KMS-11 (cell line): ENCODE results near the gene AJAP1.

Experiments
- H2AFZ ChIP-seq: fragments of 200-600 bp; sonication (generic); 2 replicates; pipeline ENCODE4 v1.6.1; 2016; ENCODE audit warnings: antibody characterized with exemption, mixed run types, low read depth
- H3K27ac ChIP-seq: fragments of 200-600 bp; sonication (generic); 2 replicates; pipeline ENCODE4 v1.6.1; 2016; ENCODE audit warnings: mild to moderate bottlenecking, mixed run types
- H3K27me3 ChIP-seq: fragments of 200-600 bp; sonication (generic); 2 replicates; pipeline ENCODE4 v1.6.1; 2017; ENCODE audit warnings: mild to moderate bottlenecking, low read depth, mixed run types, moderate library complexity; ENCODE audit not compliant: insufficient read depth
- H3K36me3 ChIP-seq: fragments of 200-600 bp; sonication (generic); 2 replicates; pipeline ENCODE4 v1.6.1; 2017; ENCODE audit warnings: mild to moderate bottlenecking, mixed run types; ENCODE audit not compliant: insufficient read depth
- H3K4me1 ChIP-seq: fragments of 200-600 bp; sonication (generic); 2 replicates; pipeline ENCODE4 v1.6.1; 2016; ENCODE audit warnings: mild to moderate bottlenecking, low read depth, mixed run types; ENCODE audit not compliant: poor library complexity, severe bottlenecking
- H3K4me2 ChIP-seq: fragments of 200-600 bp; sonication (generic); 2 replicates; pipeline ENCODE4 v1.7.0; 2016; ENCODE audit warnings: mild to moderate bottlenecking, mixed run types
- H3K4me3 ChIP-seq: fragments of 200-600 bp; sonication (generic); IDR thresholded peaks from 2 replicates; pipeline ENCODE4 v1.6.1; 2017; ENCODE audit warnings: low read depth, low read length, mixed read lengths; ENCODE audit not compliant: insufficient read depth
- H3K79me2 ChIP-seq: fragments of 200-600 bp; sonication (generic); 2 replicates; pipeline ENCODE4 v1.6.1; 2016; ENCODE audit warnings: low read depth, mixed run types; ENCODE audit not compliant: insufficient read depth
- H3K9ac ChIP-seq: fragments of 200-600 bp; sonication (generic); 2 replicates; pipeline ENCODE4 v1.6.1; 2016; ENCODE audit warnings: mild to moderate bottlenecking, mixed run types
- H4K20me1 ChIP-seq: fragments of 200-600 bp; sonication (generic); 2 replicates; pipeline ENCODE4 v1.6.1; 2016; ENCODE audit warnings: mild to moderate bottlenecking, mixed run types; ENCODE audit not compliant: insufficient read depth
- CTCF ChIP-seq: fragments of 200-600 bp; sonication (generic); conservative IDR thresholded peaks from 2 replicates; pipeline ENCODE4 v1.6.1; 2017; ENCODE audit warnings: low read depth, mild to moderate bottlenecking, antibody characterized with exemption, low read length, moderate library complexity, mixed read lengths

AJAP1 gene

GRCh38 chr1:4801192-4801924 lies 146.9 kb downstream of the AJAP1 start:
- H3K27ac ChIP-seq: no peak overlapping the region
- no peak overlapping the region for H2AFZ ChIP-seq
- no peak for TF ChIP-seq CTCF
- no peak overlapping the region for H3K4me2 ChIP-seq
- no peaks in the 10 kb centered on the region for H4K20me1 ChIP-seq
- H3K9ac ChIP-seq: no peak overlapping the region
- H3K36me3 ChIP-seq: no peaks in the 10 kb centered on the region
- no peaks in the 10 kb centered on the region for H3K4me1 ChIP-seq
- no peaks in the 10 kb centered on the region for H3K79me2 ChIP-seq
- no peak overlapping the region for H3K4me3 ChIP-seq
- no peaks in the 10 kb centered on the region for H3K27me3 ChIP-seq

- H3K4me1 ChIP-seq: no peaks in the 10 kb centered on the region
- no peak for TF ChIP-seq CTCF
These were observed 147.6 kb downstream of the AJAP1 start for GRCh38 chr1:4802024-4802423.

GRCh38 chr1:4803335-4803734 lies 148.9 kb downstream of the AJAP1 start:
- no peak for TF ChIP-seq CTCF
- no peak overlapping the region for H3K27ac ChIP-seq
- H2AFZ ChIP-seq: no peak overlapping the region
- no peaks in the 10 kb centered on the region for H3K79me2 ChIP-seq
- H3K9ac ChIP-seq: no peak overlapping the region
- no peaks in the 10 kb centered on the region for H4K20me1 ChIP-seq
- no peaks in the 10 kb centered on the region for H3K4me1 ChIP-seq
- H3K36me3 ChIP-seq: no peaks in the 10 kb centered on the region
- no peaks in the 10 kb centered on the region for H3K27me3 ChIP-seq
- no peak overlapping the region for H3K4me3 ChIP-seq
- H3K4me2 ChIP-seq: no peak overlapping the region

More at GRCh38 chr1:4802024-4802423, 147.6 kb downstream of the AJAP1 start:
- Histone ChIP-seq H3K27ac (no peak overlapping the region), H3K36me3 (no peaks in the 10 kb centered on the region), H4K20me1 (no peaks in the 10 kb centered on the region), H3K4me3 (no peak overlapping the region), H3K9ac (no peak overlapping the region), H3K4me2 (no peak overlapping the region), H3K79me2 (no peaks in the 10 kb centered on the region), H3K27me3 (no peaks in the 10 kb centered on the region), H2AFZ (no peak overlapping the region)

- H3K36me3 ChIP-seq: no peaks in the 10 kb centered on the region
- H3K4me1 ChIP-seq: no peaks in the 10 kb centered on the region
- H3K9ac ChIP-seq: no peak overlapping the region
- no peaks in the 10 kb centered on the region for H3K27me3 ChIP-seq
- no peak overlapping the region for H3K4me3 ChIP-seq
- H3K4me2 ChIP-seq: no peak overlapping the region
- H3K79me2 ChIP-seq: no peaks in the 10 kb centered on the region
- no peak overlapping the region for H3K27ac ChIP-seq
- no peaks in the 10 kb centered on the region for H4K20me1 ChIP-seq
- TF ChIP-seq CTCF: no peak
- H2AFZ ChIP-seq: no peak overlapping the region
These were observed 151.6 kb downstream of the AJAP1 start for GRCh38 chr1:4805987-4806386.
